Mammary epithelial cell (primary cell): ENCODE measurements around the gene ARPC1B.

Experiments
- EZH2 ChIP-seq: IDR thresholded peaks from 2 replicates; pipeline ENCODE4 v1.6.1; 2012; ENCODE audit warnings: low read length, inconsistent platforms, borderline replicate concordance
- TF ChIP-seq, protein P1 (sequence below), 2 donors: IDR thresholded peaks in 1 of 2; conservative IDR thresholded peaks in 1 of 2; 2 replicates each; pipeline ENCODE4 v1.5.1; 2011 to 2012; ENCODE audit warnings: inconsistent platforms in 2 of 2, low read length in 2 of 2, mild to moderate bottlenecking in 2 of 2, control low read depth in 1 of 2, low read depth in 1 of 2; ENCODE audit not compliant: insufficient read depth in 1 of 2; ENCODE audit errors: extremely low read depth in 1 of 2

DNA sequence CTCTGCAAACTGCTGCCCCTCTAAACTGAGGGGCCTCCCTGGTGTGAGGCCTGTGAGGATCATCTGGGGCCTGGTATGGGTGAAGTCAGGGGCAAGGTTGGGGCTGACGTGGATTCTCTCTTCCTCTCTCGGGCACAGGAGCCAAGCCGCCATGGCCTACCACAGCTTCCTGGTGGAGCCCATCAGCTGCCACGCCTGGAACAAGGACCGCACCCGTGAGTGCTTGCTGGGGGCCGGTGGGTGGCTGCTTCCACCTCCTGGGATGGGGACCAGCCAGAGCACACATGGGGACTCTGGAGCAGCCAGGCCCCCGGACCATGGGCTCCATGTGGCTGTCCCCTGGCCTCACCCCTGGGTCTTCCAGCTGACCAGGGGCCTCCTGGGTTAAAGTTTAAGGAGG lies 11.0 kb downstream of the ARPC1B start:
- TF ChIP-seq, protein P1, sequence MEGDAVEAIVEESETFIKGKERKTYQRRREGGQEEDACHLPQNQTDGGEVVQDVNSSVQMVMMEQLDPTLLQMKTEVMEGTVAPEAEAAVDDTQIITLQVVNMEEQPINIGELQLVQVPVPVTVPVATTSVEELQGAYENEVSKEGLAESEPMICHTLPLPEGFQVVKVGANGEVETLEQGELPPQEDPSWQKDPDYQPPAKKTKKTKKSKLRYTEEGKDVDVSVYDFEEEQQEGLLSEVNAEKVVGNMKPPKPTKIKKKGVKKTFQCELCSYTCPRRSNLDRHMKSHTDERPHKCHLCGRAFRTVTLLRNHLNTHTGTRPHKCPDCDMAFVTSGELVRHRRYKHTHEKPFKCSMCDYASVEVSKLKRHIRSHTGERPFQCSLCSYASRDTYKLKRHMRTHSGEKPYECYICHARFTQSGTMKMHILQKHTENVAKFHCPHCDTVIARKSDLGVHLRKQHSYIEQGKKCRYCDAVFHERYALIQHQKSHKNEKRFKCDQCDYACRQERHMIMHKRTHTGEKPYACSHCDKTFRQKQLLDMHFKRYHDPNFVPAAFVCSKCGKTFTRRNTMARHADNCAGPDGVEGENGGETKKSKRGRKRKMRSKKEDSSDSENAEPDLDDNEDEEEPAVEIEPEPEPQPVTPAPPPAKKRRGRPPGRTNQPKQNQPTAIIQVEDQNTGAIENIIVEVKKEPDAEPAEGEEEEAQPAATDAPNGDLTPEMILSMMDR (conservative IDR thresholded peaks at IDR 0.05 in 1 of 2, IDR thresholded peaks at IDR 0.05 in 1 of 2; ENCODE audit: extremely low read depth in 1 of 2, insufficient read depth in 1 of 2, low read depth in 1 of 2, low read length in 2 of 2): no peak
- TF ChIP-seq EZH2: no peak
